K562 (cell line): ENCODE results near the gene HMGXB3. TPM values are rescaled to one million over a fixed set of nuclear protein-coding genes. Genes with fewer than 3 reads are reported as not detected.
A peak's percentile ranks its signal among the peaks of the same experiment; 100 is the strongest.

Source experiments
- BMI1 ChIP-seq: fragments of 150-350 bp; IDR thresholded peaks from 2 replicates; pipeline ENCODE4 v1.6.1; 2014; ENCODE audit warnings: low read length
- BRD9 ChIP-seq: fragments of 450-650 bp; IDR thresholded peaks from 2 replicates; pipeline ENCODE4 v1.6.1; 2018; ENCODE audit warnings: low read depth; ENCODE audit not compliant: partially characterized antibody
- C11orf30 ChIP-seq: fragments of 450-650 bp; IDR thresholded peaks from 2 replicates; pipeline ENCODE4 v1.6.1; 2016; ENCODE audit warnings: low read depth, mild to moderate bottlenecking
- CBX2 ChIP-seq: fragments of 200-600 bp; sonication (generic); IDR thresholded peaks from one replicate; pipeline ENCODE4 v1.6.1; 2012; ENCODE audit warnings: mild to moderate bottlenecking, low read length, inconsistent platforms; ENCODE audit not compliant: insufficient read depth, poor library complexity, severe bottlenecking
- CREM ChIP-seq: IDR thresholded peaks from 2 replicates; pipeline ENCODE4 v1.6.1; 2014; ENCODE audit warnings: antibody characterized with exemption, low read depth
- ELF1 ChIP-seq: fragments of 200-800 bp; sonication (Bioruptor generic); IDR thresholded peaks from 2 replicates; pipeline ENCODE4 v1.6.1; 2016; ENCODE audit warnings: missing genetic modification characterization, missing compliant biosample characterization
- ELF4 ChIP-seq: fragments of 450-650 bp; formaldehyde crosslinking; IDR thresholded peaks from 2 replicates; pipeline ENCODE4 v1.4.0; 2022; ENCODE audit warnings: missing genetic modification characterization
- ETV5 ChIP-seq: sonication (generic); formaldehyde crosslinking; IDR thresholded peaks from 2 replicates; pipeline ENCODE4 v1.4.0; 2020; ENCODE audit warnings: low read depth, mild to moderate bottlenecking, missing genetic modification reagents
- FOXJ2 ChIP-seq: fragments of 200-800 bp; sonication (Bioruptor generic); IDR thresholded peaks from 2 replicates; pipeline ENCODE4 v1.6.1; 2016; ENCODE audit warnings: missing genetic modification characterization, missing compliant biosample characterization
- MAFK ChIP-seq: IDR thresholded peaks from 2 replicates; pipeline ENCODE4 v1.6.1; 2011; ENCODE audit warnings: low read length, improper control_type of control experiment
- OTX1 ChIP-seq: fragments of 450-650 bp; formaldehyde crosslinking; IDR thresholded peaks from 2 replicates; pipeline ENCODE4 v1.4.0; 2022; ENCODE audit warnings: mild to moderate bottlenecking
- PHB2 ChIP-seq: fragments of 450-650 bp; IDR thresholded peaks from 2 replicates; pipeline ENCODE4 v1.6.1; 2017; ENCODE audit warnings: low read depth
- PHF20 ChIP-seq: fragments of 450-650 bp; IDR thresholded peaks from 2 replicates; pipeline ENCODE4 v1.6.1; 2018; ENCODE audit not compliant: partially characterized antibody
- POLR2AphosphoS2 ChIP-seq: IDR thresholded peaks from 2 replicates; pipeline ENCODE4 v1.6.1; 2012; ENCODE audit warnings: low read length, improper control_type of control experiment
- RFX7 ChIP-seq: fragments of 250-450 bp; sonication (Bioruptor Pico); IDR thresholded peaks from 2 replicates; pipeline ENCODE4 v1.5.1; 2021; ENCODE audit warnings: mild to moderate bottlenecking
- ZNF316 ChIP-seq: fragments of 450-650 bp; IDR thresholded peaks from 2 replicates; pipeline ENCODE4 v1.6.1; 2016
- ZNF586 ChIP-seq: fragments of 450-650 bp; formaldehyde crosslinking; conservative IDR thresholded peaks from 2 replicates; pipeline ENCODE4 v1.4.0; 2020; ENCODE audit warnings: mild to moderate bottlenecking, moderate library complexity
- polyA plus RNA-seq, 8 experiments: library from polyadenylated mRNA; depleted of rRNA in 4 of 8; stranded (reverse) in 5 of 8; unstranded in 3 of 8; fragments of >200 nt; fragmentation: Nextera tagmentation in 2 of 8; fragmentation: Illumina TruSeq in 1 of 8; extraction: Ambion mirVana in 2 of 8; extraction: Trizol in 1 of 8; gene quantifications; 2 replicates each; pipeline versions ENCODE4 v1.2.1 to v1.2.3, GENCODE V29; 2011 to 2014; ENCODE audit warnings: inconsistent platforms in 1 of 8, missing spikeins in 1 of 8
- total RNA-seq, 7 experiments: library from RNA; depleted of rRNA in 6 of 7; stranded (reverse); fragments of >200 nt in 6 of 7; fragmentation: Illumina TruSeq in 2 of 7; extraction: Trizol in 2 of 7; gene quantifications; 2 replicates each; pipeline versions ENCODE4 v1.2.1 to v1.2.3, GENCODE V29; 2011 to 2021; ENCODE audit warnings: low replicate concordance in 1 of 7
- TF ChIP-seq, protein P1 (sequence below), 3 experiments: IDR thresholded peaks in 2 of 3; conservative IDR thresholded peaks in 1 of 3; 2 replicates each; pipeline ENCODE4 v1.5.1; 2011 to 2012; ENCODE audit warnings: low read length in 3 of 3, mild to moderate bottlenecking in 3 of 3, control low read depth in 2 of 3, improper control_type of control experiment in 1 of 3, inconsistent platforms in 1 of 3, low read depth in 1 of 3, mixed read lengths in 1 of 3, moderate library complexity in 1 of 3; ENCODE audit not compliant: insufficient read depth in 2 of 3
- TF ChIP-seq, protein P2 (sequence below): fragments of 250-450 bp; sonication (Bioruptor Pico); IDR thresholded peaks from 2 replicates; pipeline ENCODE4 v1.8.0; 2022; ENCODE audit warnings: inconsistent platforms, mild to moderate bottlenecking, moderate library complexity, borderline replicate concordance
- TF ChIP-seq, protein P3 (sequence below): fragments of 450-650 bp; formaldehyde crosslinking; IDR thresholded peaks from 2 replicates; pipeline ENCODE4 v1.4.0; 2022; ENCODE audit warnings: missing genetic modification characterization
- TF ChIP-seq, protein P4 (sequence below): sonication (generic); formaldehyde crosslinking; IDR thresholded peaks from 2 replicates; pipeline ENCODE4 v1.8.0; 2022; ENCODE audit warnings: mild to moderate bottlenecking, missing genetic modification reagents

HMGXB3 gene
- total and polyA plus RNA-seq, 9 of the 15 experiments (the other 6 are each of a cell fraction or from before 2014, with no cell fraction given), result 1.8 to 44.1 (median 32.2) TPM

DNA sequence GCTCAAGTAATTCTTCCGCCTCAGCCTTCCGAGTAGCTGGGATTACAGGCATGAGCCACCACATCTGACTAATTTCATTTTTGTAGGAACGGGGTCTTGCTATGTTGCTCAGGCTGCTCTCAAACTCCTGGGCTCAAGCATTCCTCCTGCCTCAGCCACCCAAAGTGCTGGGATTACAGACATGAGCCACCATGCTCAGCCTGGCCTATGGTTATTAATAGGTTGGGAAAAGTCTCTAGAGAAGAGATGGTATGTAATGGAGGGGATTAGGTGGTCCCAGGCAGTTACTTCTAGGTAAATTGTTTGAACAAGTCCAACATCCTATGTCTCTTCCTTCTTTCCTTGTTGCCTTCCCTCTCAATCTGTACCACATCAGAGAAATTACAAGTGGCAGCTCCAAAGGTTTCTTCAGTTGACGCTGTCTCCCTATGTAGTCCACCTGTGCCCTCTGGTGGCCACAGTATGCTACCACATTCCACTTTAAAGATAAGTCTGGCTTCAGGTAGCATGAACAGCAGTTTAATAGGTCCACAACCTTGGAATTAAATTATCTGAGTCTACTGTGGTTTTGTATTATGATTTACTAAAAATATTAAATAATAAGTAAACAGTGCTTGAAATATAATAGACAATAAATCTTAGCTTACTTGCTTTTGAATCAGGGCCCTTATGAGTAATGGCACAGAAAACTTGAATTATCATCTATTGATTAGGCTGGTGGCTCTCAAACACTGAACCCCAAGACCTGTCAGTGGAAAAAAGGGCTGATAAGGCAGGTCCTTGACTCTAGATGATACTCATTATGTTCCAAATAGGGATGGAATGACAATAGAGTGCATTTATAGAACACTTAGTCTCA lies 9.8 kb upstream of the HMGXB3 start (continued):
- TF ChIP-seq, protein P1, sequence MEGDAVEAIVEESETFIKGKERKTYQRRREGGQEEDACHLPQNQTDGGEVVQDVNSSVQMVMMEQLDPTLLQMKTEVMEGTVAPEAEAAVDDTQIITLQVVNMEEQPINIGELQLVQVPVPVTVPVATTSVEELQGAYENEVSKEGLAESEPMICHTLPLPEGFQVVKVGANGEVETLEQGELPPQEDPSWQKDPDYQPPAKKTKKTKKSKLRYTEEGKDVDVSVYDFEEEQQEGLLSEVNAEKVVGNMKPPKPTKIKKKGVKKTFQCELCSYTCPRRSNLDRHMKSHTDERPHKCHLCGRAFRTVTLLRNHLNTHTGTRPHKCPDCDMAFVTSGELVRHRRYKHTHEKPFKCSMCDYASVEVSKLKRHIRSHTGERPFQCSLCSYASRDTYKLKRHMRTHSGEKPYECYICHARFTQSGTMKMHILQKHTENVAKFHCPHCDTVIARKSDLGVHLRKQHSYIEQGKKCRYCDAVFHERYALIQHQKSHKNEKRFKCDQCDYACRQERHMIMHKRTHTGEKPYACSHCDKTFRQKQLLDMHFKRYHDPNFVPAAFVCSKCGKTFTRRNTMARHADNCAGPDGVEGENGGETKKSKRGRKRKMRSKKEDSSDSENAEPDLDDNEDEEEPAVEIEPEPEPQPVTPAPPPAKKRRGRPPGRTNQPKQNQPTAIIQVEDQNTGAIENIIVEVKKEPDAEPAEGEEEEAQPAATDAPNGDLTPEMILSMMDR (IDR thresholded peaks at IDR 0.05 in 2 of 3, conservative IDR thresholded peaks at IDR 0.05 in 1 of 3; ENCODE audit: insufficient read depth in 2 of 3, low read depth in 1 of 3, low read length in 3 of 3), result peak; percentile 87 to 97 (median 91)
- TF ChIP-seq, protein P2, sequence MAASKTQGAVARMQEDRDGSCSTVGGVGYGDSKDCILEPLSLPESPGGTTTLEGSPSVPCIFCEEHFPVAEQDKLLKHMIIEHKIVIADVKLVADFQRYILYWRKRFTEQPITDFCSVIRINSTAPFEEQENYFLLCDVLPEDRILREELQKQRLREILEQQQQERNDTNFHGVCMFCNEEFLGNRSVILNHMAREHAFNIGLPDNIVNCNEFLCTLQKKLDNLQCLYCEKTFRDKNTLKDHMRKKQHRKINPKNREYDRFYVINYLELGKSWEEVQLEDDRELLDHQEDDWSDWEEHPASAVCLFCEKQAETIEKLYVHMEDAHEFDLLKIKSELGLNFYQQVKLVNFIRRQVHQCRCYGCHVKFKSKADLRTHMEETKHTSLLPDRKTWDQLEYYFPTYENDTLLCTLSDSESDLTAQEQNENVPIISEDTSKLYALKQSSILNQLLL (CRISPR knock-in tag), result no peak
- TF ChIP-seq ETV5 (CRISPR knock-in tag) (no peak), POLR2AphosphoS2 (no peak), CBX2 (no peak), ZNF316 (no peak), ELF4 (no peak), C11orf30 (no peak), BRD9 (no peak), MAFK (no peak), PHB2 (no peak), CREM (peak; percentile 28; the same call in 1 of the 2 replicates), ELF1 (tag) (no peak), ZNF586 (CRISPR knock-in tag) (no peak), BMI1 (no peak), RFX7 (CRISPR knock-in tag) (no peak), PHF20 (no peak), OTX1 (CRISPR knock-in tag) (no peak), FOXJ2 (tag) (no peak)
- TF ChIP-seq, protein P3, sequence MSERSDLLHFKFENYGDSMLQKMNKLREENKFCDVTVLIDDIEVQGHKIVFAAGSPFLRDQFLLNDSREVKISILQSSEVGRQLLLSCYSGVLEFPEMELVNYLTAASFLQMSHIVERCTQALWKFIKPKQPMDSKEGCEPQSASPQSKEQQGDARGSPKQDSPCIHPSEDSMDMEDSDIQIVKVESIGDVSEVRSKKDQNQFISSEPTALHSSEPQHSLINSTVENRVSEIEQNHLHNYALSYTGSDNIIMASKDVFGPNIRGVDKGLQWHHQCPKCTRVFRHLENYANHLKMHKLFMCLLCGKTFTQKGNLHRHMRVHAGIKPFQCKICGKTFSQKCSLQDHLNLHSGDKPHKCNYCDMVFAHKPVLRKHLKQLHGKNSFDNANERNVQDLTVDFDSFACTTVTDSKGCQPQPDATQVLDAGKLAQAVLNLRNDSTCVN (CRISPR knock-in tag), result no peak
- TF ChIP-seq, protein P4, sequence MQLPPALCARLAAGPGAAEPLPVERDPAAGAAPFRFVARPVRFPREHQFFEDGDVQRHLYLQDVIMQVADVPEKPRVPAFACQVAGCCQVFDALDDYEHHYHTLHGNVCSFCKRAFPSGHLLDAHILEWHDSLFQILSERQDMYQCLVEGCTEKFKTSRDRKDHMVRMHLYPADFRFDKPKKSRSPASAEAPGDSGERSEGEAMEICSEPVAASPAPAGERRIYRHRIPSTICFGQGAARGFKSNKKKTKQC (CRISPR knock-in tag), result no peak
